HG03469 (cell line): ENCODE measurements around the gene PSMB9.
"Not testable (repeated sequence)": the region's sequence is repeated elsewhere in the genome, so short reads cannot be mapped to it uniquely, and the experiment has no call there.

ENCODE experiments used
- ATAC-seq: cut with Tn5 transposase; IDR thresholded peaks from one replicate; pipeline ENCODE4 v1.9.1; 2021; ENCODE audit warnings: mild to moderate bottlenecking, moderate library complexity, moderate number of reproducible peaks; ENCODE audit not compliant: unreplicated experiment

The PSMB9 gene

DNA sequence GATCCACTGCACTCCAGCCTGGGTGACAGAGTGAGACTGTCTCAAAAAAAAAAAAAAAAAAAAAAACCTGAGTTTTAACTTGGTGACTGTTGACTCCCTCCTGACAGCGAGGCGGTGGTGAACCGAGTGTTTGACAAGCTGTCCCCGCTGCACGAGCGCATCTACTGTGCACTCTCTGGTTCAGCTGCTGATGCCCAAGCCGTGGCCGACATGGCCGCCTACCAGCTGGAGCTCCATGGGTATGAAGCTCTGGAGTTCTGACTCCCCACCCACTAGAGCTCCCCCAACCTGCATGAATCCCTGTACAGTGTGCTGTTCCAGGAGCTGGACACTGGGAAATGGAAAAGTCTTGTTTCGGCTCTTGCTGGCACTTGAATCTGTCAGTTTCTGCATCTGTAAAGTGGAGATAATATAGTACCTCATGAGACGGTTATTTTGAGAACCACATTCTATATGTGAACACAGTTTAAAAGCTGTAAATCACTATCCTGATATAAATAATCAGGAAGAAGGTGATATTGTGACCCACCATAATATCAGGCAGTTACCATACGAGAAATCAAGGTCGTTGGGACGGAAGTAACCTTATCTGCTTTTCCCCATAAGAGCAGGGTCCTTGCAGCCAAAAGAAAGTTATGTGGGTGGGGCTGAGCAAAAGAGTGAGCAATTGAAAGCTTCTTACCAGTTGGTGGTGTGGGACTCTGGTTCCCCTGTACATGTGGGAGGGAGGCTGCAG is 3.3 kb downstream of the PSMB9 start:
- ATAC-seq = no peak

- ATAC-seq = no peak
Observed at GRCh38 chr6:32858194-32858593, 4.2 kb downstream of the PSMB9 start.

GRCh38 chr6:32860674-32861073 is 6.7 kb downstream of the PSMB9 start:
- ATAC-seq = no peak

GRCh38 chr6:32862725-32863124 is 8.7 kb downstream of the PSMB9 start:
- ATAC-seq = no peak

DNA sequence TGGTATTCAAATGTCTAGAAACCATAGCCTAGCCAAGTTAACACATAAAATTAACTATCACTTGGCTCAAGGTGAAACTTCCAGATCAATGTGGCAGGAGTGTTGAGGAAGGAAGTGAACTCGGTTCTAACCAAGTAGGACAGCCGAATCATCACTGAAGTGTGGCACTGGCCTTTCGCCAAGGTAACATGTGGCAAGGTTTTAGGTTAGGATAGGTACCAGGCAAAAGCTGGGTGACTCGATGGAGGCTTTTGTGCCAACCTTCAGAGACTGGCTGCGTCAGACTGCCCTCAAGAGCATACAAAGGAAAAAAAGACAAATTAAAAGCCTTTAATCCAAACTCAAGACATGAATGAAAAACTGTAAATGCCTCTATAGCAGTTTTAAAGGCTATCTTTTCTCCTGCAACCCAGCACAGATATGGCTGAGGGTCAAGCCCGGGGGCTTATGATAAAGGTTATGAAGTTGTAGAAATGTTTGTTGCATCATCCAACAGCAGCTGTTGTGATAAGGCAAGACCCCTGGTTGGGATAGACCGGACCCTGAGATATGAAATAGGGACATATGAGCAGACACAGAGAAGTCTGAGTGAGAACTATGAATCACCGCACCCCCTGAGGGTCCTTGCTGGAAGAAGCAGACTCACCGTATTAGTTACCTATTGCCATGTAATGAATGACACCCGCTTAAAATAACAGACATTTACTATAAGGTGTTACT is 11.9 kb downstream of the PSMB9 start:
- ATAC-seq = no peak

DNA sequence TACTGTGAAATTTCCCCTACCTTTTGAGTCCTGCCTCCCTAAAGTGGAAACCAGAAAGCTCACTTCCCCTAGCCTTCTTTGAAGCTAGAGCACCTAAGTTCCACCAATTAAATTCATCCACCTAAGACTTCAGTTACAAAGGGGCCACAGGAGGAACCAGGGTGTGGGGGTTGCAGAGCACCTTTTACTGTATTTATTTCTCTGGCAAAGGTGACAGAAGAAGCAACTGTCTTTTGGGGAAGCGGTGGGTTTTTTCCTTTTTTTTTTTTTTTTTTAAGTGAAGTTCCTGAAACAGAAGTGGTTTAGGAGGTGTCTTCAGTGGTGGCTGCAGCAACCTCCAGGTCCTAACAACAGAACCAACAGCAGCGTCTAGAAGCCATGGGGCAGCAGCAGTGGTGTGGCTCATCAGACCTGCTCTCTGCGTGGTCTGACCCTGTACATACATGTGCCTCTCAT is 13.1 kb downstream of the PSMB9 start:
- ATAC-seq = no peak

- no peak for ATAC-seq
Observed at GRCh38 chr6:32867554-32868256, 13.7 kb downstream of the PSMB9 start.

- no peak for ATAC-seq
Observed at GRCh38 chr6:32868257-32868788, 14.3 kb downstream of the PSMB9 start.

DNA sequence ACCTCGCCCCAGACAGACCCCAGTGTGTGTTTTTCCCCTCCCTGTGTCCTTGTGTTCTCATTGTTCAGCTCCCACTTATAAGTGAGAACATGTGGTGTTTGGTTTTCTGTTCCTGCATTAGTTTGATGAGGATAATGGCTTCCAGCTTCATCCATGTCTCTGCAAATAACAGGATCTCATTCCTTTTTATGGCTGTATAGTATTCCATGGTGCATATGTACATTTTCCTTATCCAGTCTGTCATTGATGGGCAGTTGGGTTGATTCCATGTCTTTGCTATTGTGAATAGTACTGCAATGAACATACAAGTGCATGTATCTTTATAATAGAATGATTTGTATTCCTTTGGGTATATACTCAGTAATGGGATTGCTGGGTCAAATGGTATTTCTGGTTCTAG is 20.0 kb downstream of the PSMB9 start:
- not testable (repeated sequence) for ATAC-seq

- no peak for ATAC-seq
Observed at GRCh38 chr6:32876603-32877002, 22.6 kb downstream of the PSMB9 start.

- no peak for ATAC-seq
Observed at GRCh38 chr6:32879691-32880090, 25.7 kb downstream of the PSMB9 start.

DNA sequence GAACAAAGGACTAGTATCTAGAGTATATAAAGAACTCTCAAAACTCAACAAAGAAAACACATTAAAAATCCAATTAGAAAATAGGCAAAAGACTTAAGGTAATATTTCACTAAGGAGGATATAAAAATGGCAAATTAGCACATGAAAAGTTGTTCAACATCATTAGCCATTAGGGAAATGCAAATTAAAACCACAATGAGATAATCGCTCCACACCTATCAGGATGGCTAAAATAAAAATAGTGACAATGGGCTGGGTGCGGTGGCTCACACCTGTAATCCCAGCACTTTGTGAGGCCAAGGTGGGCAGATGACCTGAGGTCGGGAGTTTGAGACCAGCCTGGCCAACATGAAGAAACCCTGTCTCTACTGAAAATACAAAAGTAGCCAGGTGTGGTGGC is 27.0 kb downstream of the PSMB9 start:
- ATAC-seq = not testable (repeated sequence)

GRCh38 chr6:32882879-32883250 is 28.9 kb downstream of the PSMB9 start:
- ATAC-seq = no peak

GRCh38 chr6:32883789-32884188 is 29.8 kb downstream of the PSMB9 start:
- ATAC-seq = no peak

GRCh38 chr6:32885698-32886286 is 31.8 kb downstream of the PSMB9 start:
- ATAC-seq = no peak

DNA sequence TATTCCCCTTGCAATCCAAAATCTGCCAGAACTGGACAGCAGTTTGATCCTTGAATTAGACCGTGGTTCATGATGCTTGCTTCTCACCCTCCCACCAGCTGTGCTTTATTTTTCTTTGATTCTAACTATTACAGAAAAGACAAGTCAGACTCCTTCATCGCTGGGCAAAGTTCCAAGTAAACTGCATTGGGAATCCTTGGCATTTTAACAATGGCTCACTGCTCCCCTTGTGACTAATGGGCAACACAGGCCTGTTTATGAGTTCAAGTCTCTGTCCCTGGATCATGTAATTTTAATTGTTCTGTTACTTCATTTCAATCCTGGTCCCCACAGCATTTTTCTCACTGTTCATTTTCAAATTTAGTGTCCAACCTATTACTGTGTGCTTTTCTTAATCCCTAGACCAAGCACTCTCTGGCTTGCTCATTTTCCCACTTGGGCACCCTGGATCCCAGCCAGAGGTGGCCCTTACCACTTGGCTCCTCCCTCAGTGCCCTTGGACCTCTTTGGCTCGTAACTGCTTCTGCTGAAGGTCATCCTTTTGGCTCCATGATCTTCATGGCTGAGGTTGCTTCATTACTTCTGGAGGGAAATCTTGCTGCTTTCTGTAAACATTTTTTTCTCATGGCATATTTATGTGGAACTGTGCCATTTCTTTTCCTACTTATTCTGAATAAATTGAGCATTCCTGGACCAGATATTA is 32.8 kb downstream of the PSMB9 start:
- no peak for ATAC-seq

DNA sequence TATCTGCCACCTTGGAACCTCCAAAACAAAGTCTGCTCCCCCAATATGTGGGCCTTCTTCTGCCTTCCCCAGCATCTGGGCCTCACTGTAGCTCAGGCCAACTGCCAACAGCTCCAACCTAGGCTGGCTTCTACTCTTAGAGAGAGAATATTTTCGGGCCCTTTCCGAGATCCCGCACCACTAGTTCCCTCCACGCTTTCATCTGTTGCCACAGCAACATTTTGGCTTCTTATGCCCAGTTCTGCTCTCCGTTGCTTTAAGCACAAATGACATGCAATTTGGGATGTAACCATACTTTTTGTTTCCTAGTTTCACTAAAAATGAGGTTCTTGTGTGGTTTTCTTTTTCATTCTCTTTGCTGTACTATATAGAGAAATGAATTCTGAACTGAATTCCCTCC is 33.6 kb downstream of the PSMB9 start:
- ATAC-seq = no peak

DNA sequence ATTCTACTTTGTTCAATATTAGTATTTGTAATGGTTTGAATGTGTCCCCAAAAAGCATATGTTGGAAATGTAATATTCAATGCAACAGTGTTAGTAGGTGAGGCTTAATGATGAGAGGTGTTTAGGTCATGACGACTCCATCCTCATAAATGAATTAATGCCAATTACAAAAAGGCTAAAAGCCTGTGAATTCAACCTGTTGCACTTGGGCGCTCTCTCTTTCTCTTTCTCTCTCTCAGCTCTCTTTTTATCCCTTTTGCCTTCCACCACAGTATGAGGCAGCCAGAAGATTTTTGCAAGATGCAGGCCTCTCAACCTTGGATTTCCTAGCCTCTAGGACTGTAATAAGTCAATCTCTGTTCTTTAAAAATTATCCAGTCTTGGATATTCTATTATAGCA is 34.6 kb downstream of the PSMB9 start:
- ATAC-seq = no peak

- ATAC-seq = no peak
Observed at GRCh38 chr6:32889533-32889932, 35.5 kb downstream of the PSMB9 start.

GRCh38 chr6:32890831-32891230 is 36.8 kb downstream of the PSMB9 start:
- ATAC-seq = no peak
